Measurements from ENCODE around the gene SBNO2. TPM values are rescaled to one million over a fixed set of nuclear protein-coding genes. Genes with fewer than 3 reads are reported as not detected.
"Not testable (repeated sequence)": the region's sequence is repeated elsewhere in the genome, so short reads cannot be mapped to it uniquely, and the experiment has no call there.

Gene SBNO2
- total RNA-seq, 1 donor from 2014 or later: 37.3 TPM

DNA sequence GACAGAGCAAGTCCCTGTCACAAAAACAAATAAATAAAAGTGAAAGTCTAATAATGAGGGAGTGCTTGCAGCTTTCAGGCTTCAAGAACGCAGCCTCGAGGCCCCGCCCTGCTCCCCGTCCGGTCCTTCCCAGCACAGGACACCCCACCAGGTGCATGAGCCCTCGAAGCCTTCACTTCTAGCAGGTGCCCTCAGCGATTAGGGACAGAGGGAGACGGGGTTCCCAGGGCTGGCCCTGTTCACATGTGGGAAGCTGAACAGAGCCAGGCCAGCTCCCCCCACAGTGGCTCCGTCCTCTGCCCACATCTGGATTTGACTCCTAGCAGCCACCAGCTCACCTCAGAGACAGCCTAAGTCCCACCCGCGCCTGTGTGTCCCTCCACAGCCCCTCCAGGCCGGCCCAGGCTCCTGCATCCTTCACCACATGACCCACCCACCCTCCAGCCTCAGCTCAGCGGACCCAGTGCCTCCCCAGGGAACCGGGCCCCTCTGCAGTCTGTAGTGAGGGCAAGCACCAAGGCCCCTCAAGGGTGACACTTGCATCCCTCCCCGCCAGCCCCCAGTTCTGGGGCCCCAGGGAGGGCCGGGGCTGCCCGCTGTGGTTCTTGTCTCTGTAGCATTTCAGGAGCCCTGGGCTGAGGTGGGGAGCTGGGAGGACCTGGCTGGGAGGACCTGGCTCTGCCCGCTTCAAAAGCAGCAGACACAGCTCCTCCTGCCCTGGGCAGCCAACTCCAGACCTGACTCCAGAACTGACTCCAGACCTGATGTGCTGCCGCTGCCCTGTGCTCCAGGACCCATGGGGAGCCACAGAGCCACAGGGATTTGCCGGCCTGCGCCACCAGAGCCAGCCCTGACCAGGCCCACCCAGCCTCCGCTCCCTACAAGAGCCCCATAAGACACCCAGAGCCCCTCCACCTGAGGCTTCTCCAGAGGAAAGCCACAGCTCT lies 43.0 kb downstream of the SBNO2 start:
- no peak for DNase-seq (ENCODE audit: low spot score)
- intact Hi-C loops (cut with DNase I): no loop called here

DNA sequence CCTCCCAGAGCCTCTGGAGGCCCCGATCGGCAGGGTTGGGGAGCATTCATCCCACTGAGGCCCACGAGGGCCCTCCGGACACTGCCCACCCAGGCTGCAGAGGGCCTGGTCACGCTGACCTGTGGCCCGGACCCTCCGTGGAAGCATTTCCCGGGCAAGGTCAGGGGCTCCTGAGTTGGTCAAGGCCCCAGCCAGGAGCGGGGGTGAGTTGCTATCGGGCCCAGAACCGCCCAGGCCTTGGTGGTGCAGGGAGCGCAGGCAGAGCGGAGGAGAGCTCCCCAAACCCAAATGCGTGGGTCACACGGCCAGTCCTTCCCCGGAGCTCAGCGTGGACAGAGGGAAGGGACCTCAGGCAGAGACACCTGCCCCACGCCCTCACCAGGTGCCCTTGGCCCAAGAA lies 44.5 kb downstream of the SBNO2 start:
- no peak for DNase-seq (ENCODE audit: low spot score)
- intact Hi-C loops (cut with DNase I): no loop called here

DNA sequence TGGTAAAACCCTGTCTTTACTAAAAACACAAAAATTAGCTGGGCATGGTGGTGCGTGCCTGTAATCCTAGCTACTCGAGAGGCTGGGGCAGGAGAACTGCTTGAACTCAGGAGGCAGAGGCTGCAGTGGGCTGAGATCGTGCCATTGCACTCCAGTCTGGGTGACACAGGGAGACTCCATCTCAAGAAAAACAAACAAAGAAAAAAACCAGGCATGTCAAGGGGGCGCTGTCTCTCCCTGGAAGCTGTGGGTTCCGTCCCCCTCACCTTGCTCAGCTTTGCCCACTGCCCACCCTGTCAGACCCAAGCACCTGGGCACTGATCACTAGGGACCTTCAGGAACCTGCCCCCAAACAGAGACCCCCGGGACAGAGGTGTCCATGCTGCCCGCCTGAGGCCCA lies 45.0 kb downstream of the SBNO2 start:
- DNase-seq (ENCODE audit: low spot score); intact Hi-C loops (cut with DNase I): not testable (repeated sequence)

DNA sequence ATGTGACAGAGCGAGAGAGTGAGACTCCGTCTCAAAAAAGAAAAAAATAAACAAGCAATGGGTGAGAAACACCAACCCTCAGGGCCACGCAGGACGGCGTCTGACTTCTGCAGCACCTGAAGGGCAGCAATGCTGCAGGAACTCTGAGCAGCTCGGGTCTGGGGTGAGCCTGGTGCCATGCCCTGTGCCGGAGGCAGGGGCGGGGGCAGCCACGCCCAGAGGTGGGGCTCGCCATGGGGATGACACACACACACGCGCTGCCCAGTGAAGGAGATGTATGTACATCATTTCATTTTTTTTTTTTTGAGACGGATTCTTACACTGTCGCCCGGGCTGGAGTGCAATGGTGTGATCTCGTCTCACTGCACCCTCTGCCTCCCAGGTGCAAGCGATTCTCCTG lies 46.0 kb downstream of the SBNO2 start:
- no peak for DNase-seq (ENCODE audit: low spot score)
- intact Hi-C loops (cut with DNase I): no loop called here

- DNase-seq (ENCODE audit: low spot score): no peak
- intact Hi-C loops (cut with DNase I): no loop called here
Observed at GRCh38 chr19:1126984-1127760, 46.9 kb downstream of the SBNO2 start.

GRCh38 chr19:1125601-1126467 lies 48.2 kb downstream of the SBNO2 start:
- intact Hi-C loops (cut with DNase I): no loop called here
- no peak for DNase-seq (ENCODE audit: low spot score)

DNA sequence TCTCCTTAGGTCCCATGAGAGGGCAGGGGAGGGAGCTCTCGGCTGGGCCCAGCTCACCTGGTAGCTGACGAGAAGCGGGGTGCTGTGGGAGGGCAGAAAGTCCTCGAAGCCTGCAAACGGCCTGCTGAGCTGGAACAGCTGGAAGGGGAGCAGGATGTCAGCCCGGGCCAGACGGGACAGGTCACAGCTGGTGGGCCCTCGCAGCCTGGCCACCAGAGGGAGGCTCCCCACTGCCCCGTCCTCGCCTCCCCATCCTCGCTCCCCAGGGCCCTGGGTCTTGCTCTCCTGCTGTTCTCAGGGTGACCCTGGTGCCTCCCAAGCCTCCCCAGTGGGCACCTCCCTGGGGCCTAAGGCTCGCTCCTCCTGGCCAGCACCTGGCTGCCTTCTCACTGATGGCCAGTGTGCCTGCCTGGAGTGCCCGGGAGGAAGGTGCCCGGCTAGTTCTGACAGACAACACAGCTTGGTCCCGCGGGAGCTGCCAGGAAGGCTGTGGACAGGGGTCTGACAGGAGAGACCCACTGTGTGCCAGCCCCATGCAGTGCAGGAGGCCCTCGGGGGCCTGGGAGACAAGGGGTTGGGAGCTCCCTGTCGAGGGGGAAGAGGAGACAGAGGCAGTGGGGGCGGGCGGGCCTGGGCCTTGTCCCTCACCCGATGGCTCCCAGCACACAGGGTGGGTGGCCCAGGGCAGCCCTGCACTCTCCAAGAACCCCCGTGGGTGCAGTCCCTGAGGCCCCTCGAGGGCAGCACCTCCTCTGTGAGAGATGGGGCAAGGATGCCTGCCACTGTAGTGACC lies 50.0 kb downstream of the SBNO2 start:
- intact Hi-C loops (cut with DNase I): no loop called here
- DNase-seq (ENCODE audit: low spot score): no peak

GRCh38 chr19:1123381-1123780 lies 50.7 kb downstream of the SBNO2 start:
- intact Hi-C loops (cut with DNase I): no loop called here
- DNase-seq (ENCODE audit: low spot score): no peak

DNA sequence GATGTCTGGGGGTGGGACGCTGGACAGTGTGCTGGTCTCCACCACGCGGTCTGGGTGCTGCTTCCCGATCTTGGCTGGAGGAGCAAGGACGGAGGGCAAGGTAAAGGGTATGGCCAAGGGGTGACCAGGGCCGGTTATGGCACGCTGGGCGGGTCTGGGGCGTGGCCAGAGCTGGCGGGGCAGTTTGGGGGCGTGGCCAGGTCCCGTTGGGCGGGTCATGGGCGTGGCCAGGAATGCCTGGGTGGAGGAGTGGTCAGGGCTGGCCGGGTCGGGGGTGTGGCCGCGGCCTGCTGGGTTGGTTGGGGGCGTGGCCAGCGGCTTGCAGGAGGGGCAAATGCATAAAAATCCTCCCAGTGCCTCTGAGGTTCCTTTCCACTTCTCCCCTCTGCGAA lies 51.1 kb downstream of the SBNO2 start:
- DNase-seq (ENCODE audit: low spot score): peak; percentile 89
- intact Hi-C loops (cut with DNase I): no loop called here

- no peak for DNase-seq (ENCODE audit: low spot score)
- intact Hi-C loops (cut with DNase I): no loop called here
Observed at GRCh38 chr19:1122021-1122971, 51.8 kb downstream of the SBNO2 start.

GRCh38 chr19:1121395-1121794 lies 52.7 kb downstream of the SBNO2 start:
- no peak for DNase-seq (ENCODE audit: low spot score)
- intact Hi-C loops (cut with DNase I): no loop called here

GRCh38 chr19:1119475-1120217 lies 54.4 kb downstream of the SBNO2 start:
- no peak for DNase-seq (ENCODE audit: low spot score)
- intact Hi-C loops (cut with DNase I): no loop called here

DNA sequence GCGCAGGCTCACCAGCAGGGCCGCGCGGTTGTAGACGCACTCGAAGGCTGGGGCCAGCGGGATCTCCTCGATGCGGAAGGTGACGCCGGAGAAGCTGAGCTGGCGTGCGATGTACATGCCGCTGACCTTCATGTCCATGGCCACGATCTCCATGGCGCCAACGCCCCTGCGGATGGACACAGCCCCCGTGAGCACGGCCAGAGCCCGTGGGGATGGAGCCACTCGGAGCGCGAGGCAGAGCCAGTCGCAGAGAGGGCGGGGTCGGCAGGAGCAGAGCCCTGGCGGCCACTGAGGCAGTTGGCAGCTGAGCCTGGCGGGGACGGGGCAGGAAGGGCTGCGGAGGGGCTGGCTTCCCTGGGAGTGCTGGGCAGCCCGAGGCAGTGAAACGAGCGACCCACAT lies 55.1 kb downstream of the SBNO2 start:
- intact Hi-C loops (cut with DNase I): no loop called here
- DNase-seq (ENCODE audit: low spot score): no peak

DNA sequence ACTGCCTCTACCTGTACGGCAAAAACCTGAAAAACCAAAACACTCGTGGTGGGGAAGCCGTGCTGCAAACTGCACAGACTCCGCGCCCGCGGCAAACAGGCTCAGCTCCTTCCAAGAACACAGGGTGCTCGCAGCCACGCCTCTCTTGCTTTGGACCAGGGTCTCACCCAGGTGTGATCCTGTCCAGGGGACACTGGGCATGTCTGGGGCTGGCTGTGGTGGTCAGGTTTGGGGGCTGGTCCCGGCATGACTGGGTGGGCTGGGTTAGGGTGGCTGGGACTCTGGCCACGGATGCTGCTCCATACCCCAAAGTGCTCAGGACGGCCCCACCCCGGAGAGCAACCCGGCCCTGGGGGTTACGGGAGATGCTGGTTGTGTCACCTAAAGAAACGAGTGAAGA lies 56.4 kb downstream of the SBNO2 start:
- intact Hi-C loops (cut with DNase I): no loop called here
- no peak for DNase-seq (ENCODE audit: low spot score)

DNA sequence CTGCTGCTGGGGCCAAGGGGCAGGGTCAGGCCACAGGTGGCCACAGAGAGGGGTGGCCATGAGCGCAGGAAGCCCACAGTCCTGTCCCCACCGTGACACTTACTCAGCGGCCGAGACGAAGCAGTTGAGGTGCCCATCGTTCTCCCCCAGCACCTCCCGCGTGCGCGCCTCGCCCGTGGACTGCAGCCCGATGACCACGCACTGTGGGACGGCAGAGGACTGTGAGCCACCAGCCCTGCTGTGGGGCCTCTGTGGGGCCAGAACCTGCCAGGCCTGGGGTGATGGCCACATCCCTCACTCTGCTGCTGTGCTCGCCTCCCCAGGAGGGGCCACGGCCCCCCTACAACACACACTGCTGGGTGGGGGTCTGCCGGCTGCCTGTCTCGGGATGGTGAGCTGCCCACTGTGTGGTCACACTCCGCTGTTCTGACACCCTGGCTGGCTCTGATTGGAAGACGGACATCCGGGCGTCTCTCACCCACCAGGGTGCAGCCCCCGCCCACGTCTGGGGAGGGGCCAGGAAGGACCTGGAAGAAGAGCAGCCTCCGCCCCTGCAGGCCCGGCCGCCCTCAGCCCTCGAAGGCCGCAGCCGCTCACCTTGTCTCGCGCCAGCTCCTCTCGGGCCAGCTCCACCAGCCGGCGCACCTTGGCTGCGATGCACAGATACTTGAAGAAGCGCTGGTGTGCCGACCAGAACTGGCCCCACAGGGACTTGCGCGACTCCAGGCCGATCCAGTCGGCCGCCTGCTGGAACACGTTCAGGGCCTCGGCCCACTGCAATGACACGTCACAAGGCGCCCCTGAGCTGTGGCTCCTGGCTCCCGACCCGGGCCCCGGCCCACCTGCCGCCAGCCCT lies 57.1 kb downstream of the SBNO2 start:
- intact Hi-C loops (cut with DNase I): no loop called here
- no peak for DNase-seq (ENCODE audit: low spot score)

DNA sequence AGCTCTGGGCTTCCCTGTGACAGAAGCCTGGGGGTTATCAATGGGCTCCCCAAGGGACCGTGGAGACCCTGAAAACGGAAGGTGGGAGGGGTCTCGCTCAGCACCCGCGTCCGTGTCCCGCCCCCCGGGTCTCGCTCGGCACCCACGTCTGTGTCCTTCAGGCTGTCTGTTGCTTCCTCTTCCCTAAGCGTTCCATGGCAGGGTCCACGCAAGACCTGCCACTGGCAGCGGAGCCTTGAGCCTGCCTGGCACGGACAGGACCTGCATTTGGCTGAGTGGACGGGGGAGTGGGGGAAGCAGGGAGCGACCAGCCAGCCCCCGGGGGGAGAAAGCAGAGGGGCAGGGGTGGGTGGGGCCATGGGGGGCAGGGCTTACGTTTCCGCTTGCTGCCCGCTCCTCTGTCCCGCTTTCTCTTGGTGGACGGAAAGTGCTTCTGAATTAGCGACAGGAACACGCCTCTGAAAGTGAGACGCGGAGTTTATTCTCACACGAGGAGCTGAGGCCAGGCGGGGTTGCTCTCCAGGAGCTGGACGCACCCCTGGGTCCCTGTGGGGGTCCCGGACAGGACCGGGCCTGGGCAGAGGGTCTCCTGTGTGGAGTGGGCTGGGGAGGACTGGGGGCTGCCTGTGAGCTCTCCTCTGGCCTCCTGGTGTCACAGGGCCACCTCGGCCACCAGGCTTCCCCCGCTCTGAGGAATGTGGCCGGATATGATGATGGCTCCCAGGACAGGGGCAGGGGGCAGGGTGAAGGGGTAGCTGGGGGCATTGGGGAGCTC lies 58.2 kb downstream of the SBNO2 start:
- intact Hi-C loops (cut with DNase I): no loop called here
- DNase-seq (ENCODE audit: low spot score): no peak
